Spleen (tissue), 7 donors: ENCODE data around the gene FLOT2.

Experiments
- CTCF ChIP-seq, 11 experiments: fragments of 200-600 bp in 7 of 11; fragments of 450-650 bp in 4 of 11; sonication (generic) in 4 of 11; IDR thresholded peaks in 8 of 11; conservative IDR thresholded peaks in 3 of 11; 1 replicate in 7 of 11; 2 replicates in 4 of 11; pipeline versions ENCODE4 v1.4.0 to v1.8.0; 2016 to 2021; ENCODE audit warnings: antibody characterized with exemption in 11 of 11, inconsistent platforms in 4 of 11, mild to moderate bottlenecking in 1 of 11
- POLR2A ChIP-seq, 3 donors: fragments of 450-650 bp; IDR thresholded peaks; one replicate each; pipeline ENCODE4 v1.5.1; 2017; ENCODE audit warnings: antibody characterized with exemption in 3 of 3, mild to moderate bottlenecking in 1 of 3
- POLR2AphosphoS5 ChIP-seq, 3 donors: sonication (generic); formaldehyde crosslinking; IDR thresholded peaks; one replicate each; pipeline ENCODE4 v1.5.1; 2017; ENCODE audit warnings: antibody characterized with exemption in 3 of 3
- donor health status: DM: no; HTN: no; CAD: no; lungs with moderate emphysema.
- donor health status: DM: no; HTN: no; CAD: no.
- donor health status: DM: no; HTN: no; CAD: no.

- no peak for TF ChIP-seq CTCF (IDR thresholded peaks at IDR 0.05 in 8 of 11, conservative IDR thresholded peaks at IDR 0.05 in 3 of 11)
- TF ChIP-seq POLR2A (IDR thresholded peaks at IDR 0.05), result no peak
- no peak for TF ChIP-seq POLR2AphosphoS5 (IDR thresholded peaks at IDR 0.05)
Measured at GRCh38 chr17:28926786-28927185, 29.3 kb upstream of the FLOT2 start.
